Measurements from ENCODE around the gene CLASP1.
"Not testable (repeated sequence)": the region's sequence is repeated elsewhere in the genome, so short reads cannot be mapped to it uniquely, and the experiment has no call there.

CLASP1 gene

GRCh38 chr2:121334581-121335293, 314.5 kb downstream of the CLASP1 start:
- H3K4me1 Mint-ChIP-seq = peaks cover 2% of the 10 kb centered on the region
- DNase-seq (no peak), ATAC-seq (no peak)
- H3K9me3 Mint-ChIP-seq = no peaks in the 10 kb centered on the region
- H3K27ac Mint-ChIP-seq = no peak overlapping the region
- no peak overlapping the region for H3K4me3 Mint-ChIP-seq
- H3K27me3 Mint-ChIP-seq = no peaks in the 10 kb centered on the region
- peaks cover 5% of the 10 kb centered on the region for H3K36me3 Mint-ChIP-seq (ENCODE audit: low read depth)

GRCh38 chr2:121333834-121334558, 315.3 kb downstream of the CLASP1 start:
- H3K27me3 Mint-ChIP-seq = no peaks in the 10 kb centered on the region
- no peak overlapping the region for H3K4me3 Mint-ChIP-seq
- ATAC-seq = no peak
- no peaks in the 10 kb centered on the region for H3K9me3 Mint-ChIP-seq
- peaks cover 4% of the 10 kb centered on the region for H3K36me3 Mint-ChIP-seq (ENCODE audit: low read depth)
- peaks cover 2% of the 10 kb centered on the region for H3K4me1 Mint-ChIP-seq
- no peak for DNase-seq
- H3K27ac Mint-ChIP-seq = no peak overlapping the region

DNA sequence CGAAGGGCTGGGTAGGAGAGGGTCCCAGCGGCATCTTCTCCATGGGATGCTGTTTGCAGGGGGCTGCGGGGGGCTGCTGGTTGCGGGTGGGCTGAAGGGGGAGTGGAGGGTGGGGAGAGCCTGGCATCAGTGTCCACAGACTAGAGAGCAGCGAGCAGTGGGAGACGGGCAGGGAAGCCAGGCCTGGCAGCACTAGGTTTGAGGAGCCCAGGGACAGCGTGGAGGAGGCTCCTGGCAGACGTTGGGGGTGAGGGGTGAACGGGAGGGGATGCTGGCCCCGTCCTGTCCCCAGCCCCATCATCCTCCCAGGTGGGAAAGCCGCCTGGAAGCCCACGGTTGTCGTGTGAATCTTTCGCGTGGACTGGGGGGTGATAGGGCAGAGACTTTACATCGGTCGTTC, 316.0 kb downstream of the CLASP1 start:
- no peak for ATAC-seq
- H3K9me3 Mint-ChIP-seq = no peaks in the 10 kb centered on the region

DNA sequence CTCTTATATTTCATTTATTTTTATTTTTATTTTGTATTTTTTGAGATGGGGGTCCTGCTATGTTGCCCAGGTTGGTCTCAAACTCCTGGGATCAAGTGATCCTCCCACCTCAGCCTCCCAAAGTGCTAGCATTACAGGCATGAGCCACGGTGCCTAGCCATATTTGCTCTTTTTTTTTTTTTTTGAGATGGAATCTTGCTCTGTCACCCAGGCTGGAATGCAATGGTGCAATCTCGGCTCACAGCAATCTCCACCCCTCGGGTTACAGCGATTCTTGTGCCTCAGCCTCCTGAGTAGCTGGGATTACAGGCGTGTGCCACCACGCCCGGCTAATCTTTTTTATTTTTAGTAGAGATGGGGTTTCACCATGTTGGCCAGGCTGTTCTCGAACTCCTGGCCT, 317.9 kb downstream of the CLASP1 start:
- H3K27ac Mint-ChIP-seq; H3K9me3 Mint-ChIP-seq; ATAC-seq; H3K36me3 Mint-ChIP-seq (ENCODE audit: low read depth); H3K4me3 Mint-ChIP-seq; DNase-seq; H3K4me1 Mint-ChIP-seq; H3K27me3 Mint-ChIP-seq: not testable (repeated sequence)

More for the DNA sequence above, 316.0 kb downstream of the CLASP1 start:
- Mint-ChIP-seq H3K27ac (no peak overlapping the region), H3K4me3 (no peak overlapping the region), H3K36me3 (ENCODE audit: low read depth) (no peaks in the 10 kb centered on the region), H3K27me3 (no peaks in the 10 kb centered on the region), H3K4me1 (peaks cover 2% of the 10 kb centered on the region)
- no peak for DNase-seq

GRCh38 chr2:121330921-121331320, 318.3 kb downstream of the CLASP1 start:
- Mint-ChIP-seq H3K4me1 (peaks cover 2% of the 10 kb centered on the region), H3K9me3 (no peaks in the 10 kb centered on the region), H3K27me3 (no peaks in the 10 kb centered on the region), H3K36me3 (ENCODE audit: low read depth) (no peaks in the 10 kb centered on the region), H3K27ac (no peak overlapping the region), H3K4me3 (no peak overlapping the region)
- ATAC-seq (no peak), DNase-seq (no peak)

DNA sequence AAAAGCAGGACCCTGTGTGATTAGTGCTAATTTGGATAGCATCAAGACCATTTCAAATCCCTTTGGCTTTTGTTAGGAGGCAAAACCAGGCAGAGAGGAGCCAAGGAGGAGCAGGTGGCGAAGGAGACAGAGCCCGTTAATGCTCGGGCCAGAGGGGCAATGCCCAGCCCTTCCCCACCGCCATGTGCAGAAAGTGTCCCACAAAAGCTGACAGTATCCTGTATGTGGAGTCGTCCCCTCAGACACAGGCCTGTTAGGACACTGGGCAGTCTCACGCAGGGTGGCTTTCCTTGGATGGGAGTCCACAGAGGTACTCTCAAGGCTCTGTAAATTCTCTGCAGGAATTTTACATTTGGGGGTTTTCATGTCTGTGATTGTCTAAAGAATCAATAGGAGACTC, 319.5 kb downstream of the CLASP1 start:
- H3K27ac Mint-ChIP-seq = no peak overlapping the region
- ATAC-seq = no peak

GRCh38 chr2:121326628-121327027, 322.6 kb downstream of the CLASP1 start:
- no peak for DNase-seq
- Mint-ChIP-seq H3K27me3 (no peaks in the 10 kb centered on the region), H3K9me3 (no peaks in the 10 kb centered on the region), H3K4me1 (no peaks in the 10 kb centered on the region), H3K36me3 (ENCODE audit: low read depth) (no peaks in the 10 kb centered on the region), H3K4me3 (no peak overlapping the region), H3K27ac (no peak overlapping the region)
- ATAC-seq = no peak

More for the DNA sequence above, 319.5 kb downstream of the CLASP1 start:
- H3K4me3 Mint-ChIP-seq = no peak overlapping the region
- no peaks in the 10 kb centered on the region for H3K36me3 Mint-ChIP-seq (ENCODE audit: low read depth)
- no peaks in the 10 kb centered on the region for H3K9me3 Mint-ChIP-seq
- no peaks in the 10 kb centered on the region for H3K27me3 Mint-ChIP-seq
- no peak for DNase-seq
- peaks cover 2% of the 10 kb centered on the region for H3K4me1 Mint-ChIP-seq

- Mint-ChIP-seq H3K27ac (no peak overlapping the region), H3K36me3 (ENCODE audit: low read depth) (no peaks in the 10 kb centered on the region), H3K4me3 (no peak overlapping the region), H3K4me1 (no peaks in the 10 kb centered on the region), H3K9me3 (no peaks in the 10 kb centered on the region), H3K27me3 (no peaks in the 10 kb centered on the region)
- DNase-seq (no peak), ATAC-seq (no peak)
Measured at GRCh38 chr2:121324601-121325000, 324.7 kb downstream of the CLASP1 start.

DNA sequence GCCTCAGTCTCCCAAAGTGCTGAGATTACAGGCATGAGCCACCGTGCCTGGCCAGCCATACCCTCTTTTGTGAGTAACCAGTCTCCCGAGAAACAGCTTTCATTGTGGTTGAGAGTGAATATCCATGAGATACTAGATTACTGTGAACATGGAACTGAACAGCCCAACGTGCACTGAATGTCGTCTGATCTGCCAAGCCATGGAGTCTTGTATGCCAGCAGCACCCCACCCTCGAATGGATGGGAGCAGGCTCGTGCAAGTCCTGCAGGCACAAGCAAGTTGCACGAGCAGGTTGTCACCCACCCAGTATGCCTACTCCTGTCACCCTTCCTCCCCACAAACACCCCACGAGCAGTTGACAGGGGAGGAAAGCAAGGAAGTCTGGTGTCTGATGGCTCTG, 327.8 kb downstream of the CLASP1 start:
- H3K4me1 Mint-ChIP-seq = no peaks in the 10 kb centered on the region
- H3K9me3 Mint-ChIP-seq = no peaks in the 10 kb centered on the region
- no peak overlapping the region for H3K4me3 Mint-ChIP-seq
- DNase-seq (no peak), ATAC-seq (no peak)
- no peaks in the 10 kb centered on the region for H3K27me3 Mint-ChIP-seq
- H3K36me3 Mint-ChIP-seq (ENCODE audit: low read depth) = no peaks in the 10 kb centered on the region
- H3K27ac Mint-ChIP-seq = no peak overlapping the region

DNA sequence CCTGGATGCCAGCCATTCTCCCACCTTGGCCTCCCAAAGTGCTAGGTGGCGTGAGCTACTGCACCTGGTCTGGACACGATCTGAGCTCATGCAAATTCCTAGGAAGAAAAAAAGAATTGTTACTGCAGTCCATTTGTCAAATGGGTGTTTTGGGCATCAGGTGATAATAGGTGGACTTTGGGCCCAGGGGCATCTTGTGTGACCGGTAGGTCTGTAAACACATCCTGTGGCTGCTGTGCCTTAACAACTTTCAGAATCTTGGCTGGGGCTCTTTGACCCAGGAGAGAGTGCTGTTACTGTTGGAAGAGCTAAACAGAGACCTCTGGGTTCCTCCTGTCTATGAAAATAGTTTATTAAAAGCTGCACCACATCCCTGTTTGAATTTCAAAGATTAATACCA, 329.3 kb downstream of the CLASP1 start:
- Mint-ChIP-seq H3K9me3 (no peaks in the 10 kb centered on the region), H3K4me3 (no peak overlapping the region), H3K4me1 (no peaks in the 10 kb centered on the region), H3K27me3 (no peaks in the 10 kb centered on the region), H3K27ac (no peak overlapping the region), H3K36me3 (ENCODE audit: low read depth) (no peaks in the 10 kb centered on the region)
- DNase-seq (no peak), ATAC-seq (no peak)

GRCh38 chr2:121316986-121317385, 332.3 kb downstream of the CLASP1 start:
- no peaks in the 10 kb centered on the region for H3K4me1 Mint-ChIP-seq
- no peak for DNase-seq
- H3K27ac Mint-ChIP-seq = no peak overlapping the region
- H3K27me3 Mint-ChIP-seq = no peaks in the 10 kb centered on the region
- no peaks in the 10 kb centered on the region for H3K36me3 Mint-ChIP-seq (ENCODE audit: low read depth)
- no peak overlapping the region for H3K4me3 Mint-ChIP-seq
- no peaks in the 10 kb centered on the region for H3K9me3 Mint-ChIP-seq
- ATAC-seq = no peak

DNA sequence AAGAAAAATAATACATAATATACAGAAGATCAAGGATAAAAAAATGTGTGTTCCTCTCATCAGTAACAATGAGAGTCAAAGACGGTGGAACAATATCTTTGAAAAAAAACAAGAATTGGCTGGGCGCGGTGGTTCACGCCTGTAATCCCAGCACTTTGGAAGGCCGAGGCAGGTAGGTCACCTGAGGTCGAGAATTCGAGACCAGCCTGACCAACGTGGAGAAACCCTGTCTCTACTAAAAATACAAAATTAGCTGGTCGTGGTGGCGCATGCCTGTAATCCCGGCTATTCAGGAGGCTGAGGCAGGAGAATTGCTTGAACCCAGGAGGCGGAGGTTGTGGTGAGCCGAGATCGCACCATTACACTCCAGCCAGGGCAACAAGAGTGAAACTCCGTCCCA, 335.6 kb downstream of the CLASP1 start:
- not testable (repeated sequence) for H3K9me3 Mint-ChIP-seq; DNase-seq; H3K27me3 Mint-ChIP-seq; H3K4me1 Mint-ChIP-seq; ATAC-seq; H3K36me3 Mint-ChIP-seq (ENCODE audit: low read depth); H3K27ac Mint-ChIP-seq; H3K4me3 Mint-ChIP-seq

DNA sequence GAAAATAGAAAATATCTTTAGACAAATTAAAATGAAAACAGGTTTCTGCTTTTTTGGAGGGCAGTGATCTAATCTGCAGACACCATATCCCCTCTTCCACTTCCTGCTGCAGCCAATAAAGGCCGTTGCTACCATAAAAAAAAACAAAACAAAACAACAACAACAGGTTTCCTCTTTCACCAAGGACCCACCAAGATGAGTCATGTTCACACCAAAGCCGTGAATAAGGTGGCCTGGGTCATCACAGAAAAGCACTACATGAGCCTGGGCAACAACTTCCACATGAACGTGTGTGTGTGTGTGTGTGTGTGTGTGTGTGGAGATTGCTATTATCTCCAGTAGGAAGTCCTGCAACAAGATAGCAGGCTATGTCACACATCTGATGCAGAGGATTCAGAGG, 339.5 kb downstream of the CLASP1 start:
- Mint-ChIP-seq H3K27ac (no peak overlapping the region), H3K4me3 (no peak overlapping the region), H3K27me3 (peaks cover 21% of the 10 kb centered on the region)

DNA sequence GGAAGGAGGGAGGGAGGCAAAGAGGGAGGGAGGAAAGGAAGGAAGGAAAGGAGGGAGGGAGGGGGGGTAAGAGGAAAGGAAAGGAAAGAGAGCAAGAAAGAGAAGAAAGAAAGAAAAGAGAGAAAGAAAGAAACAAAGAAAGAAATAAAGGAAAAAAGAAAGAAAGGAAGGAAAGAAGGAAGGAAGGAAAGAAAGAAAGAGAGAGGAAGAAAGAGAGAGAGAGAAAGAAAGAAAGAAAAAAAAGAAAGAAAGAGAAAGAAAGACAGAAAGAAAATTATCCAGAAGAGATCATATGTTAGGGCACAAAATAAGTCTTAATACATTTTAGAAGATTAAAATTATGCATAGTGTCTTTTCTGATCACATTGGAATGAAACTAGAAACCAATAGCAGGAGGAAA, 339.9 kb downstream of the CLASP1 start:
- peaks cover 3% of the 10 kb centered on the region for H3K9me3 Mint-ChIP-seq
- no peak for ATAC-seq
- no peak overlapping the region for H3K4me3 Mint-ChIP-seq
- H3K27me3 Mint-ChIP-seq = peaks cover 21% of the 10 kb centered on the region
- H3K4me1 Mint-ChIP-seq = no peaks in the 10 kb centered on the region
- no peak for DNase-seq
- no peaks in the 10 kb centered on the region for H3K36me3 Mint-ChIP-seq (ENCODE audit: low read depth)
- H3K27ac Mint-ChIP-seq = no peak overlapping the region

More for the DNA sequence above, 339.5 kb downstream of the CLASP1 start:
- no peaks in the 10 kb centered on the region for H3K36me3 Mint-ChIP-seq (ENCODE audit: low read depth)
- ATAC-seq (no peak), DNase-seq (no peak)
- no peaks in the 10 kb centered on the region for H3K4me1 Mint-ChIP-seq
- peaks cover 3% of the 10 kb centered on the region for H3K9me3 Mint-ChIP-seq

GRCh38 chr2:121307048-121307447, 342.2 kb downstream of the CLASP1 start:
- ATAC-seq (no peak), DNase-seq (no peak)
- no peaks in the 10 kb centered on the region for H3K36me3 Mint-ChIP-seq (ENCODE audit: low read depth)
- no peak overlapping the region for H3K27ac Mint-ChIP-seq
- H3K4me1 Mint-ChIP-seq = no peaks in the 10 kb centered on the region
- peaks cover 23% of the 10 kb centered on the region for H3K27me3 Mint-ChIP-seq
- no peak overlapping the region for H3K4me3 Mint-ChIP-seq
- H3K9me3 Mint-ChIP-seq = peaks cover 3% of the 10 kb centered on the region
